Measurements from ENCODE around the gene SPG11.

DNA sequence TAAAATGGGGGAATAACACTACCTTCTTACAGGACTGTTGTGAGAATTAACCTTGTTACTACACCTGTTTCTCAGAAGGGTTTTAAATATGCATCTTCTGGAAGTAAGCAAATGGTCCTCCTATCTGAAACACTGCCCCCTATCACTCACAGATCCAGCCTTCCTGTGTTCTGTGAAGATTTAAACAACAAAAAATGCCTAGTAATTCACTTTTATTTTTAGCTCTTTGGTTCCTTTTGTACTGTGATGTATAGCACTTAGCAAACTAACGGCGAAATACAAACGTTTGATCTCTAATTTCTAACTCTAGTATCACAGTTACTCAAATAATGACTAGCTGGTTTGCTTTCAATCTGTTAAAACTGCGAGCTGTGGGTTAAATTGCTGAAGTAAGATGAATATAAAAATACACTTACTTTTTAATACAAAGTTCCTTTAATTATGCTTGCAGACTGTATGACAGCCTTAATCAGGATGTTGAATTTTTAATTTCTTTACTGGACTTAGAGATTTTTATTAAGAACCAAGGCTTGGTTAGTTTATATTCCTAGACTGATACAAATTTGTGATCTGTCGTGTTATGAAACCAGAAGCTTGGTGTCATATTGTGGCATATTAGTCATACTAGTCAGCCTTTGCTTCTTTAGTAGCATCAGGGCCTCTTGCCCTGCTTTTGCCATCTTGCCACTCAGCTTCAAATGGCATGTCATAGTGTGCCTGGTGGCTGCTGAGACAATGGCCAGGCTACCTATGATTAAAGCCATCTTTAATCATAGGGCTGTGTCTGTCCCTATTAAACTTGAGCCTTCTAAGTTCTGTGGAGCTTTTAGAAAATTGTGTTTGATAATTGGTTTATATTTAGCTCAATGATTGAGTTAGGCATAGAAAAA, 117.3 kb downstream of the SPG11 start:
- no peak for TF ChIP-seq EP300 (IDR thresholded peaks at IDR 0.05)
- TF ChIP-seq, protein P1, sequence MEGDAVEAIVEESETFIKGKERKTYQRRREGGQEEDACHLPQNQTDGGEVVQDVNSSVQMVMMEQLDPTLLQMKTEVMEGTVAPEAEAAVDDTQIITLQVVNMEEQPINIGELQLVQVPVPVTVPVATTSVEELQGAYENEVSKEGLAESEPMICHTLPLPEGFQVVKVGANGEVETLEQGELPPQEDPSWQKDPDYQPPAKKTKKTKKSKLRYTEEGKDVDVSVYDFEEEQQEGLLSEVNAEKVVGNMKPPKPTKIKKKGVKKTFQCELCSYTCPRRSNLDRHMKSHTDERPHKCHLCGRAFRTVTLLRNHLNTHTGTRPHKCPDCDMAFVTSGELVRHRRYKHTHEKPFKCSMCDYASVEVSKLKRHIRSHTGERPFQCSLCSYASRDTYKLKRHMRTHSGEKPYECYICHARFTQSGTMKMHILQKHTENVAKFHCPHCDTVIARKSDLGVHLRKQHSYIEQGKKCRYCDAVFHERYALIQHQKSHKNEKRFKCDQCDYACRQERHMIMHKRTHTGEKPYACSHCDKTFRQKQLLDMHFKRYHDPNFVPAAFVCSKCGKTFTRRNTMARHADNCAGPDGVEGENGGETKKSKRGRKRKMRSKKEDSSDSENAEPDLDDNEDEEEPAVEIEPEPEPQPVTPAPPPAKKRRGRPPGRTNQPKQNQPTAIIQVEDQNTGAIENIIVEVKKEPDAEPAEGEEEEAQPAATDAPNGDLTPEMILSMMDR (IDR thresholded peaks at IDR 0.05), result no peak
- peak in 1 of 3 donors; percentile 43 for TF ChIP-seq POLR2AphosphoS5 (IDR thresholded peaks at IDR 0.05)
- TF ChIP-seq POLR2A (IDR thresholded peaks at IDR 0.05), result no peak
